Bronchial epithelial cell (primary cell): Measurements from ENCODE around the gene CXCL3. TPM values are rescaled to one million over a fixed set of nuclear protein-coding genes. Genes with fewer than 3 reads are reported as not detected.

Experiments used
- DNase-seq: peaks from one replicate; pipeline ENCODE4 v3.0.0-alpha.2; 2010; ENCODE audit warnings: low read depth
- FAIRE-seq: peaks from 2 replicates; lab custom pipeline; 2011; peaks lifted over from hg19 to GRCh38; lab: Jason Lieb, UNC
- H3K27me3 ChIP-seq: 2 replicates; pipeline ENCODE4 v1.5.1; 2011; ENCODE audit warnings: low read length; ENCODE audit not compliant: control insufficient read depth, insufficient read depth
- H3K36me3 ChIP-seq: 2 replicates; pipeline ENCODE4 v1.5.1; 2011; ENCODE audit warnings: low read length; ENCODE audit not compliant: control insufficient read depth, insufficient read depth
- H3K4me3 ChIP-seq: 2 replicates; pipeline ENCODE4 v1.5.1; 2011; ENCODE audit warnings: mild to moderate bottlenecking, low read depth, low read length, control low read depth
- CTCF ChIP-seq: IDR thresholded peaks from 2 replicates; pipeline ENCODE4 v1.5.1; 2011; ENCODE audit warnings: mild to moderate bottlenecking, moderate library complexity, low read length, control low read depth, inconsistent platforms; ENCODE audit not compliant: insufficient read depth, severe bottlenecking
- total RNA-seq: library from RNA; depleted of rRNA; stranded (reverse); fragments of >200 nt; gene quantifications from 2 replicates; pipeline ENCODE4 v1.2.1, GENCODE V29; 2014

Gene CXCL3
- total RNA-seq, 1 donor from 2014 or later: 0.26 TPM

- Histone ChIP-seq H3K27me3 (no peaks in the 10 kb centered on the region), H3K4me3 (peak within 1 kb of the TSS; percentile 23), H3K36me3 (no peaks in the 10 kb centered on the region)
- FAIRE-seq (no peak), DNase-seq (peak; percentile 29)
- peak; percentile 14 for TF ChIP-seq CTCF
These were observed 40.2 kb downstream of the CXCL3 start, which contains the start of gene CXCL5 for GRCh38 chr4:73998040-73999011. Gene CXCL5, minus strand, starts transcription at chr4:73998677. Its CDS starts 96 bp downstream, at chr4:73998581.

GRCh38 chr4:73992050-73992449, 46.4 kb downstream of the CXCL3 start:
- DNase-seq (no peak), FAIRE-seq (no peak)
- no peaks in the 10 kb centered on the region for H3K36me3 ChIP-seq
- H3K4me3 ChIP-seq: no peak overlapping the region
- H3K27me3 ChIP-seq: no peaks in the 10 kb centered on the region
- TF ChIP-seq CTCF: no peak

GRCh38 chr4:73991742-73992000, 46.8 kb downstream of the CXCL3 start:
- Histone ChIP-seq H3K27me3 (no peaks in the 10 kb centered on the region), H3K4me3 (no peak overlapping the region), H3K36me3 (no peaks in the 10 kb centered on the region)
- no peak for FAIRE-seq
- no peak for TF ChIP-seq CTCF
- no peak for DNase-seq

- FAIRE-seq: no peak
- no peaks in the 10 kb centered on the region for H3K36me3 ChIP-seq
- TF ChIP-seq CTCF: no peak
- no peaks in the 10 kb centered on the region for H3K27me3 ChIP-seq
- no peak overlapping the region for H3K4me3 ChIP-seq
- DNase-seq: no peak
These were observed 47.3 kb downstream of the CXCL3 start for GRCh38 chr4:73990988-73991741.

GRCh38 chr4:73989928-73990327, 48.6 kb downstream of the CXCL3 start:
- no peaks in the 10 kb centered on the region for H3K27me3 ChIP-seq
- H3K36me3 ChIP-seq: no peaks in the 10 kb centered on the region
- TF ChIP-seq CTCF: no peak
- FAIRE-seq (no peak), DNase-seq (no peak)
- no peak overlapping the region for H3K4me3 ChIP-seq
